GM19372 (cell line): Measurements from ENCODE around the gene SHISA8.

Experiments
- ATAC-seq: cut with Tn5 transposase; IDR thresholded peaks from one replicate; pipeline ENCODE4 v1.9.1; 2021; ENCODE audit warnings: mild to moderate bottlenecking, low read depth, moderate library complexity; ENCODE audit not compliant: unreplicated experiment

Gene SHISA8

DNA sequence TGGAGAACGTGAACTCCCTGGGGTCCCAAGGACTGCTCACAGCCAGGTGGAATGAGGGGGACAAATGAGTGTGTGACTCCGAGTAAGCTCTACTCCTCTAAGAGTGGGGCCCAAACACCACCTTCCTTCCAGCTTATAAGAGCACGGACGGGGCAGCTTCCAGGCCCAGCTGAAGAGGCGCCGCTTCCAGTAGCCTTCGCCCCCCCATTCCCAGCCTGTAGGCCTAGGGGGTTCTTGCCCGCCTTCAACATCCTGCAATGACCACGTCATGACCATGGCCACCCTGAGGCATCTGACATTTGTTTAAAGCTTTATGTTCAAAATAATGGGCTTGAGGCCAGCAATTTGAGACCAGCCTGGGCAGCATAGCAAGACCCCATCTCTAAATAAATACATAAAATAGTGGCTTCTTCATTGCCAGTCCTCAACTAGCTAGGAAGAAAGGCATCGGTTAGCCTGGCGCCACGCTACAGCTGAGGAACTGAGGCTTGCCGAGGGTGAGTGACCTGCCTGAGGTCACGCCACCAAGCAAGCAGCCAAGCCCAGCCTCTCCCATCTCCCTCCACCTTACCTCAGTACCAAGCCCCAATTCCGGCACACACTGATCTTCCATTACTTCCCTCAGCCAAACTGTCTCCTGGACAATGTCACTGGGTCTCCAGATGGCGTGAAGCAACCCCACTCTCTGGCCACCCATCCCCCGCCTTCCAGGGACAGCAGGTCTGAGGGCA, 19.6 kb upstream of the SHISA8 start:
- ATAC-seq = no peak

DNA sequence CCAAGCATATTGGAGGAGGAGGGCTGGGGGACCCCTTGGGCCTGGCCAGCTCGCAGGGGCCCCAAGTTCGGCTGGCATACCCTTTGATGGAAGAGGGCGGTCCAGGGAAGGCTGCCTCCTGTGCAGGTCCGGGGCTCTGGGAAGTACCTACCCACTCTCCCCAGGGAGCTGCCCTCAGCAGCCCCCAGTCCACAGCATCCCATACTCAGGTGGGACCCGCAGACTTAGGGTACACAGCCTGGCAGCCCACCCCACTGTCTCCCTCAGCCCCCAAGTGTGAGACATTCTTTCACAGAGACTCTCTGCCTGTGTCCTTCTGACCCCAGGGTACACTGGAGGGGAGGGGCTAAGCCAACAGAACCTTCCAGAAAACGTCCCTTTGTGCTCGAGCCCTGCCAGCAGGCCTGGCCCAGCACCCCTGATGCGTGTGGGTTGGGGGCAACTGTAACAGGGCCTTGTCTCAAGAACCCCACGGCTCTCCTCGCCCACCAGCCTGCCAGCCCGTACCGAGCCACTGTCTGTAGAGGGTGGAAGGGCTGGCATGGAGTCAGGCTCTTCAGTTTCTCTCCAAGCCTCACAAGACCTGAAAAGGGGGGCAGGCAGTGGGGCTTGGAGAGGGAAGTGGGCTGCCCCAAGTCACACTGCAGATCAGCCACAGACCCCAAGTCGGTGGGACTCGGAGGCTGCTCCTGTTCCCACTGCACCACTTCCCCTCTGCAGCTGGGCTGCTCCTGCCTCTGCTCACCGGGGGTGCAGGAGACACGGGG, 18.7 kb upstream of the SHISA8 start:
- ATAC-seq = no peak

DNA sequence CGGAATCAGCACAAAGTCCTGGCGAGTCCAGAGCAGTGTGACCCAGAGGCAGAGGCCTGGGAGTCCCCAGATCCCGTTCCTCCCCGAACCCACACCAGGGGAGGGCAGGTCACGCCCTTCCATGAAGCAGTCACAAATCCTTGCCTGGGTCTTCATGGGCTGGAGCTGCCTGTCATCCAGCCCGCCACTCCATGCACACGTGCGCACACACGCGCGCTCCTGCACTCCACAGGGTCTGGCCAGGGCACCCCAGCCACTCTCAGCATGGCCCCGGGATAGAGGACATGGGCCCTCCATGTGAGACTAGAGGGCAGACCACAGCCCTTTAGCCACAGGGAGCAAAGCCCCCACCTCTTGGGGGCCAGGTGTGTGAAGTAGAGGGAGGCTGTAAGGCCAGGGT, 17.5 kb upstream of the SHISA8 start:
- ATAC-seq = no peak

DNA sequence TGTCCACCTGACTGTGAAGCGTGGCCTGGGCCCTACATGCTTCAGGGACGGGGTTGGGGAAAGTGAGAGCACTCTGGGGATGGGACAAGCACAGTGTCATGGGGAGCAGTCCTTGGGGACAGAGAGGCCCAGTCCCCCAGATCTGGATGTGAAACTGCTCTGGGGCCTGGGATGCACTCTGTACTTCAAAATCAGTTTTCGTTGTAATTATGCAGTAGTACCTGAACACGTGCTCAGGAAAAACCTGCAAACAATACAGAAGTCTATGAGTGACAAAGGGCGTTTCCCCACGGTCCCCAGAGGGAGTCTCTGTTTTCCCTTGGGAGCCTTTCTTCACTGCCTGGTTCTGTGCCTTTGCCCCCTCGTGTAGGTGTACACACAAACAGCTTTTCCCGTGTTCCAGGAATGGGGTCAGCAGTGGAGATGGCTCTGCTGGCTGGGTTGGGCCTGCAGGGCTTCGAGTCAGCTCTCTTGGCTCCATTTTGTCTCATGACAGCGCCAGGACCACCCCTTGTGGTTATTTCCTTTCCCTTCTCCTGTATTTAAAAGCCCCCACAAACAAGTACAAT, 16.9 kb upstream of the SHISA8 start:
- ATAC-seq = no peak

DNA sequence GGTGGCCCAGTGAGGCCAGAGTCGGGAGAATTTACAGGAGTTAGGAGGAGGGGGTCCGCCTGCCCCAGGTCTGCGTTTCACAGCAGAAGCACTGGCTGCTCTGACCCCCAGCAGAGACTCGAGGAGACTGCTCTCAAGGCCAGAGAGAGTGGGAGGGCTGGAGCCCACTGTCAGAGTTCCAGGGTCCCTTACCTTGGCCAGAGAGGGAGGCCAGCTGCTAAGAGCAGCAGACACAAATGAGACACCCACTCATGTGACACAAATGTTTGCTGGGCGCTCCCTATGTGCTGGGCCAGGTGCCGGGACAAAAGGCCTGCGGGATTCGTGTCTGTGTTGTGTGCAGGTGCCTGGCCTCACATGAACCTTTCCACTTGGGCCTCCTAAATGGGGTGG, 14.5 kb upstream of the SHISA8 start:
- ATAC-seq = no peak

- ATAC-seq = no peak
Observed at GRCh38 chr22:41928593-41929417, 13.9 kb upstream of the SHISA8 start.

GRCh38 chr22:41927813-41928212, 12.9 kb upstream of the SHISA8 start:
- ATAC-seq = no peak

DNA sequence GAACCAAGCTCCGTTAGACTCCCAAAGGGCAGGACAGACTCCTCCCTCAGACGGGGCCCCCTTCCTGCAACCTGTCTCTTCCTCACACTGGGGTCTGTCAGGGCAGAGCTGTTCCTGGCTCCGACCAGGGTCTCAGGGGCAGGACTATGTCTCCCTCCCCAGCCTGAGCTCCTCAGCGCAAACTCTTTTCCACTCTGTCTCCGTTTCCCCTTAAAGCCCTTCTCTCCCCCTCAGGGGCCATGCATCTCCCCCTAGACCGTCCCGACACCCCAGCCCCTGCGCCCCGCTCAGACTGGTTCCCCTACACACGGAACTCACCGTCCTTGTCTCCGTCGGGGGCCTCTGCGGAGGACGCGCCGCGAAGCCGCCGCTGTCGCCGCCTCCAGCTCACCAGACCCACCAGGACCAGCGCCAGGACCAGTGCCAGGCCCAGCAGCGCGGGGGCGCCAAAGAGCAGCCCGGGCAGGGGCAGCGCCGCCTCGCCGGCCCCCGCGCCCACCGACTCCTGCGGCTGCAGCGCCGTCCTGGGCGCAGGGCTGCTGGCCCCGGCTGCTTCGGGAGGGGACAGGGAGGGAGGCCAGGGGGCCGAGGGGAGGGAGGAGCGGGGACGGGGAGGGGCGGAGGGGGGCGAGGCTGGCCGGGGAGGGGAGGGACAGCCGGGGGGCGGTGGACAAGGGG, 11.0 kb upstream of the SHISA8 start:
- ATAC-seq = peak; percentile 40

DNA sequence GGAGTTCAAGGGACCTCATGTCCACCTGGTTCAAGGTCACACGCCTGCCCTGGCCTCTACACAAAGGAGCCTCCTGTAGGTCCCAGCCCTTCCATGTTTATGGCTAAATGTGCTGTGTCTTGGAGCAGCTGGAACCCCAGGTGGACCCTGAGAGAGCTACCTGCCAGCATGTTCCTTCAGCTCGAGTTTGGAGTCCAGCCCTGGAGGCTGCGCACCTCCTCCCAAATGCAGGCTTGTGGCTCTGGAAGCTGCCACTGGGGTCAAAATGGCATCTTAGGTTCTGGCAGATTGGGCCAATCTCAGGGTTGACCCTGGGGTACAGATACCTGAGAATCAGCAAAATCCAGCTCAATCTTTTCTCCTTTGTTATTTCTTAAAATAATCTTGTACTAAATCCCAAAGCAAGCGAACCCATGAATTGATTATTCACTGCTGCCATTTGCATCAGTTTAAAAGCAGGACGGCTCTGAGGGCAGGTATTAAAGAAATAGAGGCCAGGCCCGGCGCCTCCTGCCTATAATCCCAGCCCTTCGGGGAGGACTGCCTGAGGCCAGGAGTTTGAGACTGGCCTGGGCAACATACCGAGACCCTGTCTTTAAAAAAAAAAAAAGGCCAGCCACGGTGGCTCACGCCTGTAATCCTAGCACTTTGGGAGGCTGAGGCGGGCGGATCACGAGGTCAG, 8.9 kb upstream of the SHISA8 start:
- ATAC-seq = no peak

- ATAC-seq = no peak
Observed at GRCh38 chr22:41922940-41923594, 8.2 kb upstream of the SHISA8 start.

- no peak for ATAC-seq
Observed at GRCh38 chr22:41922328-41922727, 7.5 kb upstream of the SHISA8 start.

GRCh38 chr22:41920271-41920976, 5.5 kb upstream of the SHISA8 start:
- peak; percentile 14 for ATAC-seq

- ATAC-seq = peak; percentile 61
Observed at GRCh38 chr22:41919357-41920224, 4.7 kb upstream of the SHISA8 start.

DNA sequence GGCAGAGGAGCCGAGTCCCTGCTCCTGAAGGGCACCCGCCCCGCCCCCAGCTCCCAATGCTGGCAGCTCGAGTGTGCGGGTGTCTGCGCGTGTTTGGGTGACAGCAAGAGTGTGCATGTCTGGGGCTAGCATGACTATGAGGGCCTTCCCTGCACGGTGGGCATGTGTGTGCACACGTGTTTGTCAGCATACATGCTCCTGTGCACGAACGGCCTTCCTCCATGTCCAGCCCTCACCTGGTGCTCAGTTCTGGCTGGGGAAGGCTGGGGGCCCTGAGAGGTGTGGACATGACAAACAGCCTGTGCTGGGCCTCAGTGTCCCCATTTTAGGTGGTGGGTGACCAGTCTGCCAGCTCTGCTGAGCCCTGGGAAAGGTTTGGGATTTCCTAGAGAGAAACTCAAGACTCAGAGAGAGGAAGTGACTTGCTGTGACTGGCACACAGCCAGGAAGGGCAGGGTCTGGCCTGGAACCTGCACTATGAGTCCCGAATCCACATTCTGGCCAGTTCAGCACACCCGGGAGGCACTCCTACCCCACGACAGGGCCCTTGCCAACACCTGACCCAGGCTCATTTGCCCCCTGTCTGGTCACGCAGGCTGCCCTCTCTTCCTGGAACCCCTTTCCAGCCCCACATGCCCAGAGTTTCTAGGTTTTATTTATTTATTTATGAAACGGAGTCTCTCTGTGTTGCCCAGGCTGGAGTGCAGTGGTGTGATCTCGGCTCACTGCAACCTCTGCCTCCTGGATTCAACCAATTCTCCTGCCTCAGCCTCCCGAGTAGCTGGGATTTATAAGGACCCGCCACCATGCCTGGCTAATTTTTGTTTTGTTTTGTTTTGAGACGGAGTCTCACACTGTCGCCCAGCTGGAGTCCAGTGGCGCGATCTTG, 3.3 kb upstream of the SHISA8 start:
- ATAC-seq = no peak

DNA sequence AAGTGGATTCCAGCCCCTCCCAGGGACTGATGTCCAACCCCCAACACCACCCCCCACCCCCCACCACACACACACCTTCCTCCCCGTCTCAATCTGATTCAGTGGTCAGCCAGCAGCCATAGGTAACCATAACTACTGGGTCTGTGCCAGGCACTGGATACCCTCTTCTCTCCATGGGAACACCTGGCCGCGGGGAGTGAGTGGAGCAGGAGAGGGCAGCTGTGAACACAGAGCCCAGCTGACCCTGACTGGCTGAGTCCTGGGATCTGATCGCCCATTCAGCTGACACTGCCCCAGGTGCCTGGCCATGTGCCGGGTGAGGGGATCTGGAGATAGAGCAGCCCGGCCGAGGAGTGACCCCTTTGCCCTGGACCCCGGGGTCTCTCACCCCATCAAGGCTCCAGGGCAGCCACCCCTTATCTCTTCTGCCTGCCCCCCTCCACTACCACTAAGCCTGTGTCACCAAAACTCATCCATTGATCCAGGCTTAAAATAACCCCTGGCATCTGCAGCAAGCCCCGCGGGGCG, 2.6 kb upstream of the SHISA8 start:
- ATAC-seq = no peak

DNA sequence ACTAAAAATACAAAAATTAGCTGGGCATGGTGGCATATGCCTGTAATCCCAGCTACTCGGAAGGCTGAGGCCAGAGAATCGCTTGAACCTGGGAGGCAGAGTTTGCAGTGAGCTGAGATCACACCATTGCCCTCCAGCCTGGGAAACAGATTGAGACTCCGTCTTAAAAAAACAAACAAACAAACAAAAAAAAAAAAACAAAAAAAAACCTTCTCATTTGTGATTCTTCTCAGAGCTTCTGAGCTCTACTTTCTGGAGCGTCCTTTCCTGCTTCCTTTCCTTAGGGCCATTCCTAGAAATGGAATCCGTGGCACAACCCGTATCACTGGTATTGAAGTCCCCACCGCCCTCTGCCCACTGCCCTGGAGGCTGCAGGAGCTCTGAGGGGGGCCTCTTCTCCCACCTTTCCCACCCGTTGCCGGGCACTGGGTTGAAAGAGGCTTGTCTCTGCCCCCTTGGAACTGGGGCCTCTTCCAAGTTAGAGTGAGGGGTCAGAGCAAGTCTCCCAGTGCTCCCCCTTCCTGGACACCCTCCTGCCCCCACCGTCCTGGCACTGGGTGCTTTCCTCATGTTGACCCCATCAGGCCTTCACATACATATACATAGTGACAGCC, 2.0 kb upstream of the SHISA8 start:
- no peak for ATAC-seq
